Measurements from ENCODE around the gene ARMC7. TPM values are rescaled to one million over a fixed set of nuclear protein-coding genes. Genes with fewer than 3 reads are reported as not detected.

ARMC7 gene
- total and polyA plus RNA-seq, 8 donors = 2.2 to 26.8 (median 11.4) TPM

GRCh38 chr17:75064460-75064859 lies 45.3 kb upstream of the ARMC7 start:
- DNase-seq = no peak
- Histone ChIP-seq H3K27ac (no peak overlapping the region), H3K27me3 (no peaks in the 10 kb centered on the region), H3K4me1 (peaks cover 0 to 11% (median 10%) of the 10 kb centered on the region in 4 donors), H3K36me3 (peaks cover 33 to 61% (median 60%) of the 10 kb centered on the region in 4 donors), H3K4me3 (no peak overlapping the region), H3K9me3 (no peaks in the 10 kb centered on the region)
- TF ChIP-seq EP300 (IDR thresholded peaks at IDR 0.05) (no peak), POLR2AphosphoS5 (IDR thresholded peaks at IDR 0.05) (no peak), POLR2A (IDR thresholded peaks at IDR 0.05) (no peak)
- TF ChIP-seq, protein P1, sequence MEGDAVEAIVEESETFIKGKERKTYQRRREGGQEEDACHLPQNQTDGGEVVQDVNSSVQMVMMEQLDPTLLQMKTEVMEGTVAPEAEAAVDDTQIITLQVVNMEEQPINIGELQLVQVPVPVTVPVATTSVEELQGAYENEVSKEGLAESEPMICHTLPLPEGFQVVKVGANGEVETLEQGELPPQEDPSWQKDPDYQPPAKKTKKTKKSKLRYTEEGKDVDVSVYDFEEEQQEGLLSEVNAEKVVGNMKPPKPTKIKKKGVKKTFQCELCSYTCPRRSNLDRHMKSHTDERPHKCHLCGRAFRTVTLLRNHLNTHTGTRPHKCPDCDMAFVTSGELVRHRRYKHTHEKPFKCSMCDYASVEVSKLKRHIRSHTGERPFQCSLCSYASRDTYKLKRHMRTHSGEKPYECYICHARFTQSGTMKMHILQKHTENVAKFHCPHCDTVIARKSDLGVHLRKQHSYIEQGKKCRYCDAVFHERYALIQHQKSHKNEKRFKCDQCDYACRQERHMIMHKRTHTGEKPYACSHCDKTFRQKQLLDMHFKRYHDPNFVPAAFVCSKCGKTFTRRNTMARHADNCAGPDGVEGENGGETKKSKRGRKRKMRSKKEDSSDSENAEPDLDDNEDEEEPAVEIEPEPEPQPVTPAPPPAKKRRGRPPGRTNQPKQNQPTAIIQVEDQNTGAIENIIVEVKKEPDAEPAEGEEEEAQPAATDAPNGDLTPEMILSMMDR (IDR thresholded peaks at IDR 0.05) = no peak
- intact Hi-C loops (cut with DNase I; ENCODE audit: low total_unique reads) = no loop called here
- 82 to 90% (median 88%) methylated on average over 8 of the region's 8 CpGs for WGBS, 5 donors

- WGBS, 5 donors = 91 to 95% (median 94%) methylated on average over 18 of the region's 18 CpGs
- no peak for TF ChIP-seq POLR2AphosphoS5 (IDR thresholded peaks at IDR 0.05)
- TF ChIP-seq POLR2A (IDR thresholded peaks at IDR 0.05) = no peak
- TF ChIP-seq, protein P1 (IDR thresholded peaks at IDR 0.05) = no peak
- TF ChIP-seq EP300 (IDR thresholded peaks at IDR 0.05) = no peak
- intact Hi-C loops (cut with DNase I; ENCODE audit: low total_unique reads) = no loop called here
- peaks cover 33 to 56% (median 55%) of the 10 kb centered on the region in 4 donors for H3K36me3 ChIP-seq
- peaks cover 0 to 6% (median 5%) of the 10 kb centered on the region in 4 donors for H3K4me1 ChIP-seq
- no peak overlapping the region for H3K4me3 ChIP-seq
- H3K9me3 ChIP-seq = no peaks in the 10 kb centered on the region
- no peak for DNase-seq
- H3K27ac ChIP-seq = no peak overlapping the region
- H3K27me3 ChIP-seq = no peaks in the 10 kb centered on the region
Measured at GRCh38 chr17:75064867-75065561, 44.8 kb upstream of the ARMC7 start.

DNA sequence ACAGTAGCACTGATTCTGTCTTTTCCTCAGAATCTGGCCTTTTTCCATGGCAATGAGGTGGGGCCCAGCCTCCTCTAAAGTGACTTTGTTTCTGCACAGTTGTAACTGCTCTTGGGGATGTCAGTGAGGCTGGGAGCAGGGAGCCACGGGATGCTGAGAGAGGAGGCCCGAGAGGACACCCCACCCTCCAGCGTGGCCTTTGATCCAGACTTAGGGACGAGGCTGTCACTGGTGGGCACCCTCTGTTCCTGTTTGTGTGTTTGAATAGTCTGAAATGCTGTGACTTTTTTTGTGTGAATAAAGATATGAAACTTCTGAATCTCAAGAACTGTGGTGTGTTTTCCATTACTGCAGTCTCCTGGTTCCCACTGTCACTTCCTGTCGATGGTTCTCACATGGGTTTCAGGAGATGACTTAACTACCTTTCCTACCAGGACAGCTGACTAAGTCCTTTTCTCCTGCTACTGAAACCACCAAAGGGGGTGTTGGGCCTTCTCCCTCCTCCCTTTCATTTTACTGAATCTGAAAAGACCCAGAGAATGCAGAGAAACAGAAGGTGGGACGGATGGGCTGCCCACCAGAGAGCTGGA lies 44.1 kb upstream of the ARMC7 start:
- no peak overlapping the region for H3K27ac ChIP-seq
- no peak overlapping the region for H3K4me3 ChIP-seq
- peaks cover 33 to 50% (median 49%) of the 10 kb centered on the region in 4 donors for H3K36me3 ChIP-seq
- no peaks in the 10 kb centered on the region for H3K9me3 ChIP-seq
- DNase-seq = no peak
- TF ChIP-seq, protein P1 (IDR thresholded peaks at IDR 0.05) = no peak
- TF ChIP-seq EP300 (IDR thresholded peaks at IDR 0.05) (no peak), POLR2AphosphoS5 (IDR thresholded peaks at IDR 0.05) (no peak), POLR2A (IDR thresholded peaks at IDR 0.05) (no peak)
- intact Hi-C loops (cut with DNase I; ENCODE audit: low total_unique reads) = no loop called here
- no peaks in the 10 kb centered on the region for H3K4me1 ChIP-seq
- 70 to 79% (median 77%) methylated on average over 6 of the region's 6 CpGs for WGBS, 5 donors
- H3K27me3 ChIP-seq = no peaks in the 10 kb centered on the region

- H3K27ac ChIP-seq = no peak overlapping the region
- H3K36me3 ChIP-seq = peaks cover 20 to 28% (median 27%) of the 10 kb centered on the region in 4 donors
- intact Hi-C loops (cut with DNase I; ENCODE audit: low total_unique reads) = no loop called here
- WGBS, 5 donors = 40 to 49% (median 41%) methylated on average over 4 of the region's 4 CpGs
- no peaks in the 10 kb centered on the region for H3K27me3 ChIP-seq
- no peak overlapping the region for H3K4me3 ChIP-seq
- TF ChIP-seq POLR2AphosphoS5 (IDR thresholded peaks at IDR 0.05) = no peak
- no peak for TF ChIP-seq POLR2A (IDR thresholded peaks at IDR 0.05)
- no peak for TF ChIP-seq EP300 (IDR thresholded peaks at IDR 0.05)
- TF ChIP-seq, protein P1 (IDR thresholded peaks at IDR 0.05) = no peak
- no peak for DNase-seq
- no peaks in the 10 kb centered on the region for H3K4me1 ChIP-seq
- H3K9me3 ChIP-seq = no peaks in the 10 kb centered on the region
Measured at GRCh38 chr17:75067856-75068255, 41.9 kb upstream of the ARMC7 start.
